Hepatocyte (in vitro differentiated cells): ENCODE data around the gene TDRD5.

Source experiments
- CTCF ChIP-seq: fragments of 200-600 bp; sonication (generic); IDR thresholded peaks from 2 replicates; pipeline ENCODE4 v1.5.1; 2016; ENCODE audit warnings: antibody characterized with exemption, mild to moderate bottlenecking; ENCODE audit not compliant: poor library complexity
- EZH2 ChIP-seq: fragments of 200-600 bp; sonication (generic); IDR thresholded peaks from 2 replicates; pipeline ENCODE4 v1.6.1; 2016; ENCODE audit warnings: antibody characterized with exemption, mild to moderate bottlenecking, borderline replicate concordance
- EZH2phosphoT487 ChIP-seq: fragments of 200-600 bp; sonication (generic); IDR thresholded peaks from one replicate; pipeline ENCODE4 v1.6.1; 2018; ENCODE audit warnings: antibody characterized with exemption, mild to moderate bottlenecking, low read depth, moderate library complexity; ENCODE audit not compliant: unreplicated experiment, severe bottlenecking

DNA sequence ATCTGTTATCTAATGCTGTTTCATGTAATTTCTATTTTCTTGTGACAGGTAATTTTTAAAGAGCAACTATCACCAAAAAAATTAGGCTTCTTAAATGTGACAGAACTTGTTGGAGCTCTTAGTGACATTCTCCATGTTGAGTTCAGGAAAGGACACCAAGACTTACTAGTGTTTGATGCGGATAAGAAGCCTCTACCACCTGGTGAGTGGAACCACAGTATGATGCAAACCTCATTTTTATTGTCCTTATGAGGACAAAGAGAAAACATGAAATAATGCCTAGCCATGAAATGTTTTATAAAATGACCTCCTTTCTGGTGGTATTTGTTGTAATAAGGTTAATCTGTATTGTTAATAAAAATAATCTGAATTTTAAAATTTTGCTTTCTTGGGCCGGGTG, 39.1 kb downstream of the TDRD5 start:
- TF ChIP-seq EZH2 (no peak), EZH2phosphoT487 (no peak), CTCF (no peak)
